Mucosa of descending colon (tissue), 3 donors: ENCODE data around the gene PACSIN1. TPM values are rescaled to one million over a fixed set of nuclear protein-coding genes. Genes with fewer than 3 reads are reported as not detected.

Experiments
- ATAC-seq: fragments of 200-7000 bp; cut with Tn5 transposase; one replicate; pipeline ENCODE4 v1.9.1; 2020; ENCODE audit warnings: mild to moderate bottlenecking, moderate library complexity
- DNase-seq, 3 donors: peaks; one replicate each; pipeline ENCODE4 v3.0.0-alpha.2; 2020
- H3K36me3 ChIP-seq: fragments of 200-600 bp; one replicate; pipeline ENCODE4 v1.8.0; 2021; ENCODE audit warnings: low read depth, mild to moderate bottlenecking
- H3K4me1 ChIP-seq: fragments of 200-600 bp; one replicate; pipeline ENCODE4 v1.8.0; 2021; ENCODE audit warnings: low read depth, mild to moderate bottlenecking
- H3K4me3 ChIP-seq: fragments of 200-600 bp; one replicate; pipeline ENCODE4 v1.8.0; 2021; ENCODE audit warnings: mild to moderate bottlenecking
- H3K9me3 ChIP-seq: fragments of 200-600 bp; one replicate; pipeline ENCODE4 v1.8.0; 2021; ENCODE audit warnings: mild to moderate bottlenecking
- CTCF ChIP-seq: fragments of 200-600 bp; IDR thresholded peaks from one replicate; pipeline ENCODE4 v1.8.0; 2022; ENCODE audit warnings: antibody characterized with exemption, mild to moderate bottlenecking
- intact Hi-C, 2 donors: fragments of 100-400 bp; cut with DNase I in 1 of 2; cut with micrococcal nuclease in 1 of 2; formaldehyde crosslinking; loops; one replicate each; pipeline versions ENCODE4 v1.11.0 to v1.11.1; 2022; cut with DNase I, micrococcal nuclease
- total RNA-seq, 3 donors: library from RNA; stranded (reverse); fragmentation: NEBNext Ultra II Directional in 2 of 3; extraction: Animal tissue kit (Norgen Biotek cat#: 25700) in 2 of 3; gene quantifications; one replicate each; pipeline versions ENCODE4 v1.2.1 to v1.2.4, GENCODE V29; 2021 to 2023
- donor health status: DM: no; HTN: no; CAD: no; lungs with moderate emphysema.
- donor health status: DM: no; HTN: no; CAD: no.
- donor health status: DM: no; HTN: yes; CAD: no.

PACSIN1 gene
- total RNA-seq, 3 donors from 2014 or later, result 0.41 to 1.9 (median 0.67) TPM

DNA sequence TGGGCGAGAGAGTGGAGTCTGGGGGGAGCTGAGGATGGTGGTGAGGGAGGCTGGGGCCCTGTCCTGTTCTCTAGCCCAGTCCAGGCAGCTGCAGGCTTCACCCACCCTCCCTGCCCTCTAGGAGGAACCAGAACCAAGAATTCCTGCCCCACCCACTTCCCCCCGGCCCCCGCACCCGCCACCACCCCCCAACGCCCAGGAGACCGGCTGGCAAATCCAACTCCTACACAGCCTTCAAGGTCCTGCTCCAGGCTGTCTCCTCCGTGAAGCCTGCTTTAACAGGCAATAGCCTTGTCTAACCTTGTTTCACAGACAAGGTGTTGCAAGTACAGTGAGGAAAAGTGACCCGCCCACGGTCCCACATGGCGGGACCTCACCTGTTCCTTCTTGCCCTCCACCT is 87.9 kb downstream of the PACSIN1 start:
- Histone ChIP-seq H3K9me3 (peaks cover 5% of the 10 kb centered on the region), H3K36me3 (no peaks in the 10 kb centered on the region), H3K4me3 (no peak overlapping the region), H3K4me1 (peaks cover 19% of the 10 kb centered on the region)
- intact Hi-C loops, result no loop called here
- no peak for ATAC-seq
- no peak for DNase-seq
- no peak for TF ChIP-seq CTCF

GRCh38 chr6:34554291-34555006 is 88.6 kb downstream of the PACSIN1 start:
- Histone ChIP-seq H3K4me3 (no peak overlapping the region), H3K36me3 (no peaks in the 10 kb centered on the region), H3K4me1 (peaks cover 19% of the 10 kb centered on the region), H3K9me3 (peaks cover 5% of the 10 kb centered on the region)
- DNase-seq (peak in 1 of 3 donors; percentile 43), ATAC-seq (peak; percentile 42)
- intact Hi-C loops, result no loop called here
- no peak for TF ChIP-seq CTCF

- no peak for TF ChIP-seq CTCF
- no peak for ATAC-seq
- Histone ChIP-seq H3K4me1 (peaks cover 19% of the 10 kb centered on the region), H3K36me3 (no peaks in the 10 kb centered on the region), H3K4me3 (no peak overlapping the region), H3K9me3 (peaks cover 5% of the 10 kb centered on the region)
- intact Hi-C loops, result no loop called here
- no peak for DNase-seq
Measured at GRCh38 chr6:34555007-34555322, 89.1 kb downstream of the PACSIN1 start.

GRCh38 chr6:34555328-34555727 is 89.5 kb downstream of the PACSIN1 start:
- H3K36me3 ChIP-seq, result no peaks in the 10 kb centered on the region
- no peak overlapping the region for H3K4me3 ChIP-seq
- intact Hi-C loops, result no loop called here
- DNase-seq (no peak), ATAC-seq (no peak)
- H3K9me3 ChIP-seq, result peaks cover 5% of the 10 kb centered on the region
- peaks cover 18% of the 10 kb centered on the region for H3K4me1 ChIP-seq
- TF ChIP-seq CTCF, result no peak

- no peak for TF ChIP-seq CTCF
- no peak within 1 kb of the TSS for H3K4me3 ChIP-seq
- intact Hi-C loops, result no loop called here
- peaks cover 5% of the 10 kb centered on the region for H3K9me3 ChIP-seq
- DNase-seq (peak in 2 of 3 donors; percentile 59 to 65), ATAC-seq (peak; percentile 82)
- no peaks in the 10 kb centered on the region for H3K36me3 ChIP-seq
- H3K4me1 ChIP-seq, result peaks cover 13% of the 10 kb centered on the region
Measured at GRCh38 chr6:34556031-34556471, 90.2 kb downstream of the PACSIN1 start, which contains the start of gene SPDEF. SPDEF (minus strand) TSS chr6:34556329; CDS start chr6:34544455, 11,874 bp downstream.
